T47D (cell line): Measurements from ENCODE around the gene CENPA.

Source experiments
- DNase-seq, 2 experiments: peaks; one replicate each; pipeline versions ENCODE4 v3.0.0 to v3.0.0-alpha.2; 2011 to 2012; ENCODE audit warnings: low read depth in 1 of 2, low spot score in 1 of 2
- JUND ChIP-seq: IDR thresholded peaks from 2 replicates; pipeline ENCODE4 v1.6.1; 2012; ENCODE audit warnings: low read depth
- in situ Hi-C: cut with HindIII; loops from 2 replicates; pipeline ENCODE4 v1.10.0; 2016; ENCODE audit warnings: low sequenced_read_pairs, low pct_unique_long_range_greater_than_20kb

Gene CENPA

GRCh38 chr2:26765475-26766200 is 20.2 kb upstream of the CENPA start:
- TF ChIP-seq JUND, result no peak
- DNase-seq, result no peak
- in situ Hi-C loops, result no loop called here

- in situ Hi-C loops, result no loop called here
- DNase-seq, result no peak
- no peak for TF ChIP-seq JUND
Observed at GRCh38 chr2:26767129-26767528, 18.7 kb upstream of the CENPA start.

- TF ChIP-seq JUND, result no peak
- DNase-seq, result peak in 1 of 2 experiments; percentile 39
- in situ Hi-C loops, result no loop called here
Observed at GRCh38 chr2:26767894-26768487, 17.9 kb upstream of the CENPA start.

- no peak for TF ChIP-seq JUND
- no peak for DNase-seq
- in situ Hi-C loops, result no loop called here
Observed at GRCh38 chr2:26768759-26769088, 17.1 kb upstream of the CENPA start.

- in situ Hi-C loops, result no loop called here
- TF ChIP-seq JUND, result no peak
- DNase-seq, result peak in 1 of 2 experiments; percentile 72
Observed at GRCh38 chr2:26769089-26769761, 16.6 kb upstream of the CENPA start.

GRCh38 chr2:26770986-26771586 is 14.8 kb upstream of the CENPA start:
- peak in 1 of 2 experiments; percentile 80 for DNase-seq
- in situ Hi-C loops, result no loop called here
- no peak for TF ChIP-seq JUND

GRCh38 chr2:26772064-26773001 is 13.5 kb upstream of the CENPA start:
- TF ChIP-seq JUND, result no peak; the same call in 1 of the 2 replicates
- DNase-seq, result peak in 1 of 2 experiments; percentile 82
- in situ Hi-C loops, result no loop called here

GRCh38 chr2:26776195-26776800 is 9.6 kb upstream of the CENPA start:
- in situ Hi-C loops, result no loop called here
- TF ChIP-seq JUND, result no peak
- no peak for DNase-seq

GRCh38 chr2:26778098-26778497 is 7.8 kb upstream of the CENPA start:
- DNase-seq, result no peak
- in situ Hi-C loops, result no loop called here
- TF ChIP-seq JUND, result no peak

GRCh38 chr2:26778507-26778906 is 7.3 kb upstream of the CENPA start:
- TF ChIP-seq JUND, result no peak
- in situ Hi-C loops, result no loop called here
- DNase-seq, result no peak

- in situ Hi-C loops, result no loop called here
- DNase-seq, result no peak
- TF ChIP-seq JUND, result no peak
Observed at GRCh38 chr2:26780203-26780760, 5.6 kb upstream of the CENPA start.
